GM19328 (cell line): ENCODE results near the gene OPCML.
A peak's percentile ranks its signal among the peaks of the same experiment; 100 is the strongest.

Experiments
- ATAC-seq: cut with Tn5 transposase; IDR thresholded peaks from one replicate; pipeline ENCODE4 v1.9.1; 2021; ENCODE audit warnings: mild to moderate bottlenecking, moderate library complexity; ENCODE audit not compliant: unreplicated experiment

OPCML gene

DNA sequence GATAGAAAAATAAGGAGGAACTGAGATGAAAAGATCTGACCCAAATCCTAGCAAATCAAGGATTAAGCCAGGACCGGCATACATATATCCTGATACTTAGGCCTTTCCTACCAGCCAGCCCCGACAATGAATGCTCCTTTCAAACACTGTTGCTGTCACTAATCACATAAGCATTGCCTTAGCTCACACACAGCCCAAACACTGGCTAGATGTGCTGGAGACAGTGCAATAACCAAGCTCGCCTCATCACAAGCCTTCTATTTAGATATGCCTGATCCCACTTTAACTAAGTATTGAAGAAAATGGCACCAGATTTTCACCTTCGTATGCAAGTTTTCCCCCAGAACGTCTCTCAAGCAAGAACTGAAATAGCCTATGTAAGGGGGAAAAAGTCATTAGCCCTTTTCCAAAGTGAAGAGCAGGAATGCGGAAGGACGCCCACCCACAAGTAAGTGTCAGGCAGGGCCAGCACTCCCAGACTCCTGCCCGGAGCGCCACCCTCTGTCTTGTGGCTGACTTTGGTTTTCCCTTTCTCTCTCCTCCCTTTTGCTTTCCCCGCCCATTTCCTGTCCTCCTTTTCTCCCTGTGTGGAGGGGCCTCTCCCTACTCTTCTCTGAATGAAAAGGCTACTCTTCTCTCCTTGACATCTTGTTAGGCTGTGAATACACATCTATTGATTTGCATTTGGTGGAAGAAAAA is 8.9 kb upstream of the OPCML start:
- no peak for ATAC-seq

DNA sequence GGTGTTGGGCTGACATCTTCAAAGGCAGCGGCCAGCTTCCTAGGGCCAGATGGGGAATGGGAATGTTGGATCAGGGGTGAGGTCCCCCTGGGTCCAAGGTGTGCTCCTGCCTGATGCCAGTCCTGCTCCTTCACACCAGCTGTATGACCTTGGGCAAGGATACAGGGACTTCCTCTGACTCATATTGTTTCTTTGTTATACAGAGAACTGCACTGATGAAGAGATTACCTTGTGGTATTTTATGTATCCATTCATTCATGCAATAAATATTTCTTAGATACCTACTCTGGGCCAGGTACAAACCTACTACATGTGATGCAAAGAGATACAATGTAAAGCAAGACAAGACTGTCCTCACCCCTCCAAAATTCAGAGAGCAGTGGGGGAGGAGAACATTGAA is 3.9 kb upstream of the OPCML start:
- no peak for ATAC-seq

DNA sequence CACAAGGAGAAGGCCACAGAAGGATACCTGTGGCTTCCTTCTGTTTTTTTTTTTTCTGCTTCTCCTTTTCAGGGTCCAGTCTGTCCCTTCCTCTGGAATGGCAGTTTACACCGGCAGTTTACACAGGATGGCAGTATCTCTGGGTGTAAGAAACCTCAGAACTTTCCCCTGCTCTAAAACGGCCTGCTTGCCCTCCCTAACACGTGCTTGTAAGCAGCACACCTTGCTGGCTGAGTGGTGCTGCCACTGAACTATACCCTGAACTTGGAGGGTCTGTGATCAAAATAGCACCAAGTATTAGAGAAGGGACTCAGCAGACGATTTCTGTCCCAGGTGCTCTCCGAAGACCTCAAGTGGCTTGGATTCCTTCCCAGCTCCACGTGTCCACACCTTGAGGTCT is 904 bp upstream of the OPCML start:
- no peak for ATAC-seq

DNA sequence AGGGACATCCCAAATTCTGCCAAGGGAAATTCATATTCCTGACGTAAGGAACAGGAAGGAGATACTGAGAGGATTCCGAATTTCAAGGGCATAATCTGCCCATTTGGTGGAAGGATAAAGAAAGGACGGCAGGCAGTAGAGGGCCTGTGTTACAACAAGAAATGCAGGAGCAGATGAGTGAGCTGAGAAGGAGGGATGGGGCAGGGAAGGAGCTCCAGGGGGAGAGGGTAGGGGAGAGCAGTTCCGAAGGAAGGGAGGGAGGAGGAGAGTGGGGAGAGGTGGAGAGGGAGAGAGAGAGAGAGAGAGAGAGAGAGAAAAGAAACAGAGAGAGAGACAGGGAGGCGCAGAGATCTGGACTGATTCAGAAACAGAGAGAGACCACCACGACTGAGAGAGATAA is 843 bp downstream of the OPCML start:
- no peak for ATAC-seq

DNA sequence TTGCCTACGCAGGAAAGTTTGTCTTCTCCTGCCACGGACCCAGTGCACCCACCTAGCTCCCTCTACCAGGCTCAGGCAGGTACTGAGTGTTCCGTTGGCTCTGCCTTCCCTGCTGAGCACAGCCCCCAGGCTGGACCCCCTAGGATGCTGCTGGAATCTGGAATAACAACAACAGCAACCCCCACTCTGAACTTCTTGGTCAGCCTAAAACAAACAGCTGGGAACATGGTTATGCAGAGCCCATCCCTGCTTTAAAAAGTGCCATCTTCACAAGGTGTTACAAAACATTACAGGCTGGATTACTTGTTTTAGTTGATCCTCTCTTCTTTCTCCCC is 1.8 kb downstream of the OPCML start:
- ATAC-seq = no peak

DNA sequence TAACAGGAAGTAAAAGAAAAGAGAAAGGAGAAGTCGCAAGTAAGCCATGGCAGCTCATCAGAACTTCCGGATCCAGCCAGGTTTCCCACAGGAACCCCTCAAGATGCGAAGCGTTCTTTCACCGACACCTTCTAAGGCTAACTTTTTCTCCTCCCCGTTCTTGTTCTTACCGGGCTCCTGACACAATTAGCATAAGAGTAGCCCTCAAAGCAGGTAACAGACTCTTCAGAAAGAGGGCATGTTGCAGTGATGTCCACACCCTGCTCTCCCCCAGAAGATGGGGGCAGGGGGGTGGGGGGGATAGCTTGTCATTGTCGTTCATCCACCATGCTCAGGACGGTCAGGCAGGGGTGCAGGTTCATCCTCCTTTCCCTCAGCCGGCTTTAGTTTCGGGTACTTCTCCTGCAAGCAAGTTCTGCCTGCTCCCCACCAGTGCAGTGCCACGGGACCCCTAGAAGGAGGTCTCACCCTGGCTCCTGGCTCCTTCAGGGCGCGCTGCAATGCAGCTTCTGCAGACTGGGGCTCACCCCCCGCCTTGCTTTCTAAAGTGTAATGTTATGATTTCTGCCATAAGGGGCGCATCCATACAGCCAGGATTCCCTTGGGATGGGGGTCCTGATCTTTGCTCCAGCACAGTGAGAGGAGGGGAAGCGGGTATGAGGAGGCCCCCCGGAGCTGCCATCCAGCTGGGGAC is 2.3 kb downstream of the OPCML start:
- no peak for ATAC-seq

DNA sequence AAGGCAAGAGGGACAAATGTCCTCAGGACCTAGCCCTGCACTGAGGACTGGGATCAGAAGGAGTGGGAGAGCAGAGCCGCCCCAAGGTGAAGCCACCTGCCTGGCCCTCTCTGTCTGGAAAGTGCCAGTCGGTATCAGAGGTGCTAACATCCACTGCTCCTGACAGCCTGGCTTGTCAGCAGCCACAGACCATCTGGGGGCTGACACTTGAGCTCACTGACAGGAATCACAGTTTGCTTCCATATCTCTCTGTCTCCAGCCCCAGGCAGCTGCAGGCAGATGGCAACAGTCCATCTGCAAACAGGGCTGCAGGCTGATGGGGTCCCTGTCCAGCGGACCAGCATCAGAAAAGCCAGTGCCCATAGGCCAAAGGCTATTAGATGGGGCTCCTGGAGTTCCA is 5.5 kb downstream of the OPCML start:
- no peak for ATAC-seq

DNA sequence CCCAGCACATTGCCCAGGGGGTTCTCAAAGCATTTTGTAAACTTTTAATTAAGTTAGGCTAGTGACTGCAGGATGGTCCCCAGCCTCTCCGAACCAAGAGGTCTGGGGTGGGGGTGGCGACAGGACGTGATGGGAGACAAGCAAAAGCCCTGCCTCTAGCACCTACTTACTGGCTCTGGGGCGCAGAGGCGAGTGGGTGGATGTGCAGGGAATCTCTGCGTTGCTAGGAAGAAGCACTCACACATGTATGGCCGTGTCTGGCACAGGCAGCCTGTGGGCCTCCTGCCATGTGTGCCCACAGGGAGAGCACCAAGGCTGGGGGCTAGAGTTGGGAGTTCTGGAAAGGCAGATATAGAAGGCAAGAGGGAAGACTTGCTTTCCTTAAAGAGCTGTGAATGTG is 6.3 kb downstream of the OPCML start:
- ATAC-seq = no peak

DNA sequence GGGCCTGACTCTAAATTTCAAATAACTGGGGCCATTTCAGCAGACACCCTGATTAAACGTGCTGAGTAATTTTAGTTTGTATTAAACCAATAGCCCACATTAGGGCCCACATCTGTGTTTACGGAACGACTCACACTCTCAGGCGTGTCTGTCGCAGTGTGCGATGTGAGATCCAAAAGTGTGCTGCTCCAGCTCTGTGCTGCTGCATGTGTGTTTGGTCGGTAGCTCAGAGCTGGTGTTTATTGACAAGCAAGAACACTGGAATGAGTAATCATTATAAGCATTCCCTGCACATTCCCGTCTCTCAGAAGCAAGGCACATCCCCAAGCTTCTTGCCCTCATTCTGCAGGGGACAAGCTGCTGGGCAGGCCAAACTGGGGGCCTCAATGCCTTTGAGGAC is 7.8 kb downstream of the OPCML start:
- no peak for ATAC-seq

DNA sequence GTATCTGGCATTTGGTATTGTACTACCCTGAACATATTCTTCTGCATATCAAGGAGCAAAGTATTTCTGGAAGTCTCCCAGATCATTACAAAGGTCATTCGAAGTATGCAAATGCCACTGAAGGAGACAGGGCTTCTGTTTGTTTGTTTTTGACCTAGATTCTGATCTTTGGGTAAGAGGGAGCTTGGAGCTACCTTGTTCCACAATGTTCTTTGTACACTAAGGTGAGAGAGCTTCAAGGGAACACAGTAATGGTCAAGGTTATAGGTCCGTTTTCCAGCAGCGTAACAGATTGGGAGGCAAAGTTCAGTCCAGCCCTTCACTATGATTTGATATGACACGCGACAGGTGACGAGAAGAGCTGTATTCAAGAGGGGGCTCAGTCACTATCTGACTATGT is 10.0 kb downstream of the OPCML start:
- no peak for ATAC-seq

DNA sequence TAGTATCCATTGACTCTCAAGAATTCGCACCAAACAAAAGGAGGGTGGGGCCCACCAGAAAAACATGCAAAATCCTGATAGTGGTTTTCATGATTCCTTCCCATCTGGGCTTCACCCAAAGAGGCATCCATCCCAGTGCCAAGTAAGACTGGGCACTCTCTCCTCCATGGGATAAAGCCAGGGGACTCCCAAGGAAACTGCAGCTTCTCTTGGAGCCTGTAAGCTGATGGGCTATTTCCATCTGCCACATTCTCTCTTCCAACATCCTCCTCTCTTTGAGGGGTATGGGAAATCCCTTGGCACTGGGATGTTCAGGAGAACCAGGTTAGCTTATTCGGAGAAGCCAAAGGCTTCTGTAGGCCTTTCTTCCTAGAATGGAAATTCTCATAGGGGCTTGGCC is 10.8 kb downstream of the OPCML start:
- ATAC-seq = no peak

DNA sequence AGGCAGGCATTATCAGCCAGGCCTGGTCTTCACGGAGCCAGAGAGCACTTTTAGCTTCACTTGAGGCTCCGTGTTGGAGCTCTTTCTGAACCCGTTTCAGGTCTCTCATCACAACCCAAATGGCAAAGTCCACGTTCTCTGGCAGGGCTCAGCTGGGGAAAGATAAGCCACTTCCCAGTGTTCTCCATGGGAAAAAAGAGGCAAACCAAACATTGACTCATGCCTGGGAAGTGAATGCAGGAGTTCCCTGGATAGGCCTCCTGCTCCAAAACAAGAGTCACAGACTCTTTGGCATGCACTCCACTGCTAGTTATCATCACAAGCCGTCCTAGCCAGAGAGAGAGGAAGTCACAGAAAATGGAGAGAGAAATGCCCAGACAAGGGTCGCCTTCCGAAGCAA is 11.6 kb downstream of the OPCML start:
- no peak for ATAC-seq

DNA sequence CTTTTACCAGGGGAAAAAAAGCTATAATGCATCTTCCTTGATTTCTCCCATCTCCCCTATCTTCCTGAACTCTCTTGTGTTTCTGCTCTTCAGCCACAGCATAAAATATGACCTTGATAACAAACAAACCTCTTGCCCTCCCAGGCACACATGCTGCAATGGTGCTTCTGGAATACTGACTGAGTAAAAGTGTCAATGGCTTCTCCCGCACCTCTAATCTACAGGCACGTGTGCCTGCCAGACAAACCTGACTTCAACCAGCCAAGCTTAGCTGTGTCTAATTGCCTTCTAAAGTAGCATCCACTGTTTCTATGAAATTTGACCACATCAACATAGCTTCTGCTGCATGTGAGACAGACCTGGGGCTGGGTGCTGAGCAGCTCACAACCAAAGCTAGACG is 12.7 kb downstream of the OPCML start:
- no peak for ATAC-seq

DNA sequence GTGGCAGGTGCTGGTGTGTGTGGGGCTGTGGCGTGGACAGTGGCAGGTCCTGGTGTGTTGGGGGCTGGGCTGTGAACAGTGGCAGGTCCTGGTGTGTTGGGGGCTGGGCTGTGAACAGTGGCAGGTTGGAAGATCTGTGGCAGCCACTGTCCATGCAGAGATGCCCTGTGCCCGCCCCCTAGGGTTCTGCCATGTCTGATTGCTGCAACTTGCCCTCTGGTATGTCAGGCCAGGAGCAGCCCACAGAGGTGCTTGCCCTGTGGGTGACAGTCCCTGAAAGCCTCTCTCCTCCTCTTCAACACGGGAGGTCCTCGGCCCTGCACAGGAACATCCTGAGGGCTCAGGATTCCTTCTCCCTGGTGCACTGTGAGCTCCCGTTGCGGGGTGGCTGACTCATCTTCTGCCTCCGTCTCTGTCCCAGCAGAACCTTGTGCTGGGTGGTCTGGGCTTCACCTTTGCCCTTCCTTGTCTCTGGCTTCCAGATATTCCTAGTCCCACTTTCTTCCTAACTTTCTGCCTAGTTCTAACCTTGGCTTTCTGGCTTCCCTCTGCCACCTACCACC is 13.5 kb downstream of the OPCML start:
- ATAC-seq = no peak

DNA sequence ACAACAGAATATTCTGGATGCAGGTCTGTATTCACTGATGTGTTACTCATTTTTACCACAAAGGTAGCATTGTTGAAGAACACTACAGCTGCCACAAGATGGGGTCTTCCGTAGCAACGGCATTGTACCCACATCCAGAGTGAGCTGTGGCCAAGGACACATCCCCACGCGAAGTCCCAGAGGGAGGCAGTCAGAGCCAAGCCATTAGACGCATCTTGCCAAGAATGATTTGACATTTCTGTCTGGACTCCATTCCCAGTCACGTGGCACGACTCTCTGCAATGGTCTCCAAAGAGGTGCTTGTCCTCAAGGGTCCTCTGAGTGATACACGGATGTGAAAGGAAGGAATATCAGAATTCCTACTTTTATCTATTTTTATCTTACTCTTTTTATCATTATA is 15.5 kb downstream of the OPCML start:
- ATAC-seq = no peak

DNA sequence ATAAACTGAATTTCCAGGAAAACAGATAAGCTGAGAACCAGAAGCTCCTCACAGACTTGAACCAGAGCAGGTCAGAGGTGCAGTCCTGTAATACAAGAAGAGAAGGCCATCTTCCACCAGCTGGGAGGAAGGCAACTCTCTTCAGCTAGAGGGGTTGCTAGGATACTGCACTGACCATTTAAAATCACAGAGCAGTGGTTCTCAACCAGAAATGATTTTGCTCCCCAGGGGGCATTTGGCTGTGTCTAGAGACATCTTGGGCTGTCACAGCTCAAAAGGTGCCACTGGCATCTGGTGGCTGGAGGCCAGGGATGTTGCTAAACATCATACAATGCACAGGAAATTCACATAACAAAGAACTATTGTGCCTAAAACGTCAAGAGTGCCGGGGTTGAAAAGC is 17.2 kb downstream of the OPCML start:
- ATAC-seq = no peak

DNA sequence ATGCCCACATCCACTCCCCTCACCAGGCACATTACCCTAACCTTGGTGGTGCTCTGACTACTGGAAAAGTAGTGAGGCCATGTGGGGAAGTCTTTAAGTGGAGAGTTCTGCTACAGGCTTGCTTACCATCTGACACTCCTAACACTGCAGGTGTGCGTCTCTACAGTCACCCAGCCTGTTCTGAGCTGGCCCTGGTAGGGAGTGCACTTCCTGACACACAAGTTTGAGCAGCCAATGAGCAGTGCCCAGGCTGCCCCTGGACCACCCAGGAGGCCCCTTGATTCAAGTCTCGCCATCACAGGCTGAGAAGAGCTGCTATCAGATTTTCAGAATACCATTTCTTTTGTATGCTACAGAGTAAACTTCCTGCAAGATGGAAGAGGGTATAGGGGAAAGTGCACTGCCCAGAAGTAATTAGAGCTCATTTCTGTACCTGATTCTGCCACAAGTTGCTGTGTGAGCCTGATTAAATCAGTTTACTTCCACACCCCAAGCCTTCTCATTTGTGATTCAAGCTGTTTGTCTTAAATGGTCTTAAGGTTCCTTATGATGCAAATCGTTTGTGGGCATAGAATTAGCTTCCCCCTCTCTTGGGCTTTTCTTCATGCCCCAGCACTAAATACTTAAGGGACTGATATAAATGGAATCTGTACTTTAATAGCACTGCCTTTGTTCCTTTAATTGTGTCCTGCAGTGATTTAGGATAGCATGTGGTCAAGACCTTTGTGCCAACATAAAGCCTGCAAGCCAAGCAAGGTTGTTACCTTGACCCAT is 22.2 kb downstream of the OPCML start:
- no peak for ATAC-seq

DNA sequence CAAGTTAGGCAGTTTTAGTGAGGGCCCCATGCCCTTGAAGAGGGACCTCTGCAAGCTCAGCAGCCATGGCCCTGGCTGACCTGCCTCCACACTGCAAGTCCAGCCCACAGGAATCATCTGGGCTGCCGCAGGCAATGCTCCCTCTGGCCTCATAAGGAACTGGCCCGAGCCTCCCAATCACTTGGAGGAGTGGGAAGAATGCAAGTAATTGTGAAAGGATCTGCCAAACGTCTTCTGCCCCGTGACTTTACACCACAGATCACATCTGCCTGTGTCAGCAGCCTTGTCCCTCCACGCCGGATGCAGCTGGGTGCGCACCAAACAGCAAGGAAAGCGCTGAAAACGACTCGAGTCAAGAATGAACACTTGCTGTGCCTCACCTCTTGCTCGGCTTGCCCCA is 23.8 kb downstream of the OPCML start:
- no peak for ATAC-seq

DNA sequence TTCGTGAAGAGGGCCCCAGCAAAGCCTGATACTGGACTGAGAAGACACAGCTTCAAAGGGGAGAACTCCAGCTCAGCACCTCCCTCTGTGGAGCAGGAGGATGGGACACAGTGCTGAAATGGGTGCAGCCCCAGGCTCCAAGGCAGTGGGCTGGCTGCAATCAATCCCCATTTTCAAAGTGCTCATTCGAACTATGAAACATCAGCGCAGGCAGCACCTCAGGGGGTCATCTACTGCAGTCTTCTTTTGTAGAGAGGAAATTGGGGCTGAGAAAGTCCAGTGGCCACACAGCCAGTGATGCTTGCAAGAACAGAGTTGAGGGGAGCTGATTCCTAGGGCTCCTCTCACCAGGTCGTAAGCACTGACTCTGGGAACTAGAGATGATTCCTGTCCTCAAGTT is 25.1 kb downstream of the OPCML start:
- ATAC-seq = no peak

DNA sequence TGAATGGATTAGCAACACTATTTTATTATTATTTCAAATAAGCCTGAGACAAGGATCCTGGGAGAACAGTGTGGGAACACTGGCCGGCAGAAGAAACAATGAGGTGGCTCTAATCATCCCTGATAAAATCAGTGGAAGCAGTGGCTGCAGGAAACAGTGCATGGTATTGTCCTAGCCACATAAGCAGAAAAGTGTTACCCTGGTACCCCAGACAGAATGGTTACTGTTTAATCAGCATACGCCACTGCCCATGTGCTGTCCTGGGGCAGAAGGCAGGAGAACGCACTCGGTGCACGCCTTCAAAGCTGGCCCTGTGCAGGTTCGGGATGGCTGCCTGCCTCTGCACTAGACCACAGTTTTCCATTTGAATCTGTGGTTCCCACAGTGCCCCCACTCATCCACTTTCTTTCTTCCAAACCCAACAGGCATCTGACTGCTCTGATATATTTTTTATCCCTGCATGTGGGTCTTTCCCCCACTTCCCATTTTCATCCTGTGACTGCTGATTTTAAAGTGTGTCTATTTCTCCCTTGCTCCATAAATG is 25.7 kb downstream of the OPCML start:
- ATAC-seq = no peak

DNA sequence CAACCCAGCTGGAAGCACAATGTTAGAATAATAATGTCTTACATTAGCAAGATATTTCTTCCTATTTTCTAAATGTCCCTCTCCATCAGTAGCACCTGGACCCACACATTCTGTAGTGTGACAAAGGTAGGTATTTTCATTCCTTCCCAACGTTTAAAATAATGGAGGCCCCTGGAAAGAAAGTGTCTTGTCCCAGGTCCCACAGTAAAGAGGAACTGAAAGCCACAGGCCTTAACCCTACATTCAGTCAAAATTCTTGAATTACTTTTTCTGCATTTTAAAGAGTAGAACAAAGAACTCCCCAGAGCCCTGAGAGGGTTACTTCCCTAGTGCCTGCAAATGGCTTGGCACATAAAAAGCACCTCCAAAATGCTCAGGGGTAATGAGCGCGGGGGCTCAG is 26.3 kb downstream of the OPCML start:
- ATAC-seq = peak; percentile 78

DNA sequence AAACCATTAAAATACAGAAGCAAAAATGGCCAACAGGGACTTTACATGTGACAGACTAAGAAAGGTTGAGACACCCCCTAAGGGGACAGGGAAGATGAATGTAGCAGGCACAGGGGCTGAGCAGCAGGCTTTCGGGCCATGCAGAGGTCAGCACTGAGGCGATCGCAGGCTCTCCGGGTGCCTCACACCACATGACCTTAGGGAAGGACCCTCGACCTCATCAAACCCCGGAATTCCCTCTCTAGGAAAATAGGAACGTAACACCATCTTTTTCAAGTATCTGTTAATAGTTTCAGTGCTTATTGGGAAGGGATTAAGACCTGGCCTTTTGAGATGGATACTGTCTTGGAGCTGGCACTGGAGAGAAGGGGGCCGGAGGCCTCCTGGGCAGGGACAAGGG is 27.4 kb downstream of the OPCML start:
- ATAC-seq = no peak
